HG03469 (cell line): ENCODE data around the gene SZT2.

ENCODE experiments used
- ATAC-seq: cut with Tn5 transposase; IDR thresholded peaks from one replicate; pipeline ENCODE4 v1.9.1; 2021; ENCODE audit warnings: mild to moderate bottlenecking, moderate library complexity, moderate number of reproducible peaks; ENCODE audit not compliant: unreplicated experiment

The SZT2 gene

GRCh38 chr1:43421976-43422750, 32.5 kb downstream of the SZT2 start:
- no peak for ATAC-seq

GRCh38 chr1:43422995-43423671, 33.4 kb downstream of the SZT2 start:
- no peak for ATAC-seq

GRCh38 chr1:43423672-43424550, 34.2 kb downstream of the SZT2 start:
- ATAC-seq: no peak

- ATAC-seq: no peak
These were observed 35.3 kb downstream of the SZT2 start for GRCh38 chr1:43425045-43425444.

- no peak for ATAC-seq
These were observed 36.5 kb downstream of the SZT2 start for GRCh38 chr1:43426221-43426620.

- no peak for ATAC-seq
These were observed 37.8 kb downstream of the SZT2 start for GRCh38 chr1:43427524-43427923.

GRCh38 chr1:43427941-43428340, 38.2 kb downstream of the SZT2 start:
- ATAC-seq: no peak

- no peak for ATAC-seq
These were observed 41.1 kb downstream of the SZT2 start for GRCh38 chr1:43430831-43431230.

GRCh38 chr1:43431676-43432075, 42.0 kb downstream of the SZT2 start:
- ATAC-seq: no peak

GRCh38 chr1:43432171-43432860, 42.6 kb downstream of the SZT2 start:
- ATAC-seq: no peak

- no peak for ATAC-seq
These were observed 43.2 kb downstream of the SZT2 start for GRCh38 chr1:43432907-43433306.

GRCh38 chr1:43434256-43434655, 44.6 kb downstream of the SZT2 start:
- no peak for ATAC-seq

GRCh38 chr1:43435146-43436145, 45.7 kb downstream of the SZT2 start:
- no peak for ATAC-seq

GRCh38 chr1:43436371-43436770, 46.7 kb downstream of the SZT2 start:
- no peak for ATAC-seq

- ATAC-seq: no peak
These were observed 47.6 kb downstream of the SZT2 start for GRCh38 chr1:43437031-43437973.

- no peak for ATAC-seq
These were observed 48.3 kb downstream of the SZT2 start for GRCh38 chr1:43438006-43438405.

- ATAC-seq: no peak
These were observed 48.9 kb downstream of the SZT2 start for GRCh38 chr1:43438576-43438952.

GRCh38 chr1:43438953-43439581, 49.4 kb downstream of the SZT2 start:
- no peak for ATAC-seq
